HG03097 (cell line): ENCODE results near the gene RDH5.

Source experiments
- ATAC-seq: cut with Tn5 transposase; IDR thresholded peaks from one replicate; pipeline ENCODE4 v1.9.1; 2021; ENCODE audit not compliant: unreplicated experiment, low FRiP score

RDH5 gene

GRCh38 chr12:55720071-55720564, at the start of gene RDH5:
Gene RDH5, plus strand, starts transcription at chr12:55720393. Its CDS starts 792 bp downstream, at chr12:55721185.
- ATAC-seq: no peak

DNA sequence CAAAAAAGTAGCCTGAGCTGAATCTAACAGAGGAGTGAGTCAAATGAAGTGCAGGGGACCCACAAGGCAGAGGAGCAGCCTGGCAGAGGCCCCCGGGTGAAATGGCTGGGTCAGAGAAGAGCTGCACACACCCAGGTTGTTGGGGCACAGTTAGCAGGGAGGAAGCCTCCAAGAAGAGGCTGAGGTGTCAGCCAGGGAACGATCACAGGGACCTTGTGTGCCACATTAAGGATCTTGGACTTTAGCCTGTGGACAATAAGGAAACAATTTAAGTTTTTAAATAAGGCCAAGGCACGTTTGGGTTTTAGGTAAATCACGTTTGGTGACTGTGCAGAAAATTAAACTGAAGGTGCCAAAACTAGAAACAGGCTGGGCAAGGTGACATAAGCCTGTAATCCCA, 48.4 kb upstream of the RDH5 start:
- ATAC-seq: no peak

DNA sequence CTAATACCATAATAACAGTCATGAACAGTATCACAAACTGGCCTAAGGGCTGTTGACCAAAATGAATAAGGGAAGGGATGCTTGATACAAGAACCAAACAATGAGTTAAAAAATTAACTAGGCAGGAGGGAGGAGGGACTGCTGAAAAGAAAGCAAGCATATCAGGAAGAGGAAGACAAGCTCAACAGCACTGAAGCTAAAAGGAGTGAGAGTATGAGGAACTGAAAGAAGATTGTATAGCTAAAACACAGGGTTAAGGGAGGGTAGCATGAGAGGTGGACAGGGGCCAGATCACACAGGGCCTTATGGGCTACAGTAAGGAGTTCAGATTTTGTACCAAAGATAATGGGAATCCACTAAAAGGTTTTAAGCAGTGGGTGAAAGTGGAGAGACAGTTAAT, 46.6 kb upstream of the RDH5 start:
- ATAC-seq: peak; percentile 80

DNA sequence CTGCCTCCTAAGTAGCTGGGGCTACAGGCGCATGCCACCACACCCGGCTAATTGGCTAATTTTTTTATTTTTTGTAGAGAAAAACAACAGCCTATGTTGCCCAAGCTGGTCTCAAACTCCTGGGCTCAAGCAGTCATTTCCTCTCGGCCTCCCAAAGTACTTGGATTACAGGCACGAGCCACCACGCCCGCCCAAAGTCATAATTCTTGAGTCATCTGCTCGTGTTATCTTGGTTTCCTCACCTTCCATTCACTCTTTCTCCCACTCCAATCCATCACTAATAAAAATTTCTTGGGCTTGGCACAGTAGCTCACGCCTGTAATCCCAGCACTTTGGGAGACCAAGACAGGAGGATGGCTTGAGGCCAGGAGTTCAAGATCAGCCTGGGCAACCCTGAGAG, 44.5 kb upstream of the RDH5 start:
- no peak for ATAC-seq

DNA sequence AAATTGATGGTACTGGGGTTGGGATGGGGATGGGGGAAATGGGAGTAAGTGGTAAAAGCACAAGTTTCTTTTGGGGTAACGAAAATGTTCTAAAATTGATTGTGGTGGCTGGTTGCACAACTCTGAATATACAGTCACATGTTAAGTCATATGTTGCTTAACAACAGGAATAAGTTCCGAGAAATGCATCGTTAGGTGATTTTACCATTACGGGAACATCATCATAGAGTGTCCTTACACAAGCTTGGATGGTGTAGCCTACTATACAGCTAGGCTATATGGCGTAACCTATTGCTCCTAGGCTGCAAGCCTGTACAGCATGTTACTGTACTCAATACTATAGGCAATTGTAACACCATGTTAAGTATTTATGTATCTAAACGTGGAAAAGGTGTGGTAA, 43.5 kb upstream of the RDH5 start:
- no peak for ATAC-seq

DNA sequence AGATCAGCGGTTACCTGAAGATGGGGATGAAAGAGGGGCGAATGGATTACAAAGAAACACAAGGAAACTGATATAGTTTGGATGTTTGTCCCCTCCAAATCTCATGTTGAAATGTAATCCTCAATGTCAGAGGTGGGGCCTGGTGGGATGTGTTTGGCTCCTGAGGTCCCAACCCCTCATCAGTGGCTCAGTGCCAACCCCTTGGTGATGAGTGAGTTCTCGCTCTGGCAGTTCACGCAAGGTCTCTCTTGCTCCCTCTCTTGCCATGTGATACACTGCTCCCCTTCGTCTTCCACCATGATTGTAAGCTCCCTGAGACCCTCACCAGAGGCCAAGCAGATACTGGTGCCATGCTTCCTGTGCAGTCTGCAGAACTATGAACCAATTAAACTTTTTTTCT, 40.5 kb upstream of the RDH5 start:
- no peak for ATAC-seq

DNA sequence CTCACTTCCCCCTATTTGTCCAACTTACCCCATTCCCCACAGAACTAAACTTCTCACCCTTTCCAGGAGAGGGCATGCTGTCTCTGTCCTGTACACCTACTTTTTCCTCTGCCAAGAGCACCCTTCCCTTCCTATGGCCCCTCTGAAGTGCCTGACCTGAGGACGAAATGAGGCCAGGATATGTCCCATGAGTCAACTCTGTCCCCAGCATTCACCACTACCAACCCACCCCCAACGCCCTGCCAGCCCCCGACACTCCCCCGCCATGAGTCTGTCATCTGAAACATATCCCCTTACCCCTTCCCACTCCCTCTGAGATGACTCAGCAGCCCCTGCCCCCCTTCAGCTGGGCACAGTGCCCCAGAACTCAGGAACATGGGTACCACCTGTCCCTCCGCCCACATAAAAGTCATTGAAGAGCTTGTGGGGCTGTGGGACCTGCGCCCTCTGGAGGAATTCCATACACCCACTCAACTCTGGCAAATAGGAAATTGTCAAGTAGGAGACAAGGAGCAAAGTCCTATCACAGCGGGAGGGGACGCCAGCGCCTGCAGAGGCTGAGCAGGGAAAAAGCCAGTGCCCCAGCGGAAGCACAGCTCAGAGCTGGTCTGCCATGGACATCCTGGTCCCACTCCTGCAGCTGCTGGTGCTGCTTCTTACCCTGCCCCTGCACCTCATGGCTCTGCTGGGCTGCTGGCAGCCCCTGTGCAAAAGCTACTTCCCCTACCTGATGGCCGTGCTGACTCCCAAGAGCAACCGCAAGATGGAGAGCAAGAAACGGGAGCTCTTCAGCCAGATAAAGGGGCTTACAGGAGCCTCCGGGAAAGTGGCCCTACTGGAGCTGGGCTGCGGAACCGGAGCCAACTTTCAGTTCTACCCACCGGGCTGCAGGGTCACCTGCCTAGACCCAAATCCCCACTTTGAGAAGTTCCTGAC, 38.8 kb upstream of the RDH5 start:
- no peak for ATAC-seq

DNA sequence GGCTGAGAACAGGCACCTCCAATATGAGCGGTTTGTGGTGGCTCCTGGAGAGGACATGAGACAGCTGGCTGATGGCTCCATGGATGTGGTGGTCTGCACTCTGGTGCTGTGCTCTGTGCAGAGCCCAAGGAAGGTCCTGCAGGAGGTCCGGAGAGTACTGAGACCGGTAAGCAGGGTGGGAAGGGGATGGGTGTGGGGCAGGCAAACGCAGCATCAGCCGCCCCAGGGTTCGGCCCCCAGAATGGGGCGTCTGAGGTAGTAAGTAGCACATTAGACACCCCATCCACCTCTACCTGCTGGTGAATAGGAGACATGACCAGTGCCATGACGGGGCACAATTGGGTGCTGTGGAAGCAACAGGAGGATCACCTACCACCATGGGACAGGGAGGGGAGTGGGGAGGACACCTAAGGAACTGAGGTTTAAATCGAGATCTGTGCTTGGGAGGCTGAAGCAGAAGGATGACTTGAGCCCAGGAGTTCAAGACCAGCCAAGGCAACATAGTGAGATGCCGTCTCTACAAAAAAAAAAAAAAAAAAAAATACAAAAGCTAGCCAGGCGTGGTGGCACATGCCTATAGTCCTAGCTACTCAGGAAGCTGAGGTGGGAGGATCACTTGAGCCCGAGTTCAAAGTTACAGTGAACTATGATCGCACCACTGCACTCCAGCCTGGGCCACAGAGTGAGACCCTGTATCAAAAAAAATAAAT, 38.0 kb upstream of the RDH5 start:
- no peak for ATAC-seq

- ATAC-seq: no peak
Observed at GRCh38 chr12:55683676-55684075, 36.5 kb upstream of the RDH5 start.

DNA sequence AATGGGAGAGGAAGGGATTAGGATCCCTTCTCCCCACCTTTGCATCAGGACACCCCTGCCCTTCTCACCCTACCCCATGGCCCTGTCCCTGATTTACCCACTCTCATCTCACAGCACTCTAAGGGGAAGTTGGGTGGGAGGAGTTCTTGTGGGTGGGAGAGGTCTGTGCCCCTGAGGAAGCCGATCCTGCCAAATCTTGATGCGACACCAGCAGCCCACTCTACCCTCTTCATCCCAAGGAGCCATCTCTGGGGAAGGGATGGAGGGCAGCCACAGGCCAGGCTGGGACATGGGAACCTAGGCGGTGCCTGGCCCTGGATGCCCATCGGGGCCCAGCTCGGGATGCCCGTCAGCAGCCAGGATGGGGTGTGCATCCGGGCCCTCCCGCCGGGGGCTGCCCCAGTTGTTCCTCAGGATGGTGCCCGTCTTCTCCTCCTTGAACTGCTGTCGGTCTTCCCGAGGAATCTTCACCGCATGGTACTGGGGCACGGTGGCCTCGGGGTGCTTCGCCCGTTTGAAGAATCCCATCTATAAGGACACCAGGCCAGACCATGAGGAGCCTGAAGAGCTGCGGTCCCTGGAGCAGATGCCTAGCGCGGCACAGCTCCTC, 35.3 kb upstream of the RDH5 start:
- ATAC-seq: no peak

GRCh38 chr12:55685671-55686070, 34.5 kb upstream of the RDH5 start:
- ATAC-seq: no peak

- ATAC-seq: no peak
Observed at GRCh38 chr12:55686366-55687010, 33.7 kb upstream of the RDH5 start.

- no peak for ATAC-seq
Observed at GRCh38 chr12:55687746-55688145, 32.4 kb upstream of the RDH5 start.

DNA sequence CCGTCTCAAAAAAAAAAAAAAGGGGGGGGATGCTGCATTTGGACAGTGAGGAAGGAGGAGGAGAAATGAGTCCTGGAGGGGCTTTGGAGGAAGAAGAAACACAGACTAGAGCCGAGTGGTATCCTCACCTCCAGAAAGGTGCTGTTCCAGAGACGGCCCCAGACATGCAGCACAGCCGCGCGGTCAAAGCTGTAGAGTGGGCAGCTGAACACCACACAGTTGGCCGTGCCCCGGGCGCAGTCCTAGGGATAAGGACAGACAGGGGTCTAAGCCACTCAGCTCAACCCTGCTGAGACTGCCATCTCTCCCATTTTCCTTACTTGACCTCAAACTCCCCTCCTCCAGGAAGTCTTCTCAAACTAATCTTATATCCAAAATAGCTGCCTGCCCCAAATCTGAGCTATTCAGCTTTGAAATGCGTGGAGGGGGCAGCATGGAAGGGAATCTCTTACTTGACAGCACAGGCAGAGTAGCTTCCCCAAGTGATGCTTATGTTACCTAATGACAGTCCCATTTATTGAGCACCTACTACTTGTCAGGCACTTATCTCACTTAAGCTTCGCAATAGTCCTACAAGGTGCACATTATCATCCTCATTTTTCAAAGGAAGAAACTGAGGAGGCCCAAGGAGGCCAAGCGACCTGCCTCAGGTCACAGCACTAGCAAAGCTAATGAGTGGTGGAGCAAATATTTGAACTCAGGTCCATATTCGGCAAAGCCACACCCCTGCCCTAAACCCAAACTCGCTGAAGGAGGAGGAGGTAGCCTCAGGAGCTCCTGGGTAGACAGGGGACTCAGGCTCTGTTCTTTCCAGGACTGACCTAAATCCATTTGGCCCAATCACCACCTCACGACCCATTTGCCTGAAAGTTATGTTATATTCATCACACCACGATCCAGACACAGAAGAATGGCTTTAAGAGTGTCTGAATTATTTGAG, 31.2 kb upstream of the RDH5 start:
- no peak for ATAC-seq

- no peak for ATAC-seq
Observed at GRCh38 chr12:55692631-55693322, 27.4 kb upstream of the RDH5 start.

- no peak for ATAC-seq
Observed at GRCh38 chr12:55693323-55694187, 26.6 kb upstream of the RDH5 start.

- no peak for ATAC-seq
Observed at GRCh38 chr12:55694188-55694515, 26.0 kb upstream of the RDH5 start.

DNA sequence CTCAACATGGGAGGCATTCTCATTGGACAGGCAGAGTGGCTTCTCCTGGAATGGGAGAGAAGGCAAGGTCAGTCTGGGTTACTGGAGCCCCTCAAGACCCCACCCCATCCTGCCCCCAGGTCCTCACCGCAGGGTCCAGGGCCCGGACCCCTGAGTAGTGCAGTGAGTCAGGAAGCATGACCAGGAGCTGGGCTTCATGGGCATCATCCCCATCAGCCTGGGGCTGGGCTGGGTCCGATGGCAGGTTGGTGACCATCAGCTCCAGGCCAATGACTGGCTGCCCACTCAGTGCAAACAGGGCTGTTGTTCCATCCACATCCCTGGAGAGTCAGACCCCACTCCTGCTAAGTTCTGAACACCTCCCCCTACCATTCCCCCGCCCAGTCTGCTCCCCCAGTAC, 25.5 kb upstream of the RDH5 start:
- ATAC-seq: no peak
